Spinal cord (tissue), 10 donors: ENCODE results near the gene TRIM28. TPM values are rescaled to one million over a fixed set of nuclear protein-coding genes. Genes with fewer than 3 reads are reported as not detected.
"Not testable (repeated sequence)": the region's sequence is repeated elsewhere in the genome, so short reads cannot be mapped to it uniquely, and the experiment has no call there.

Experiments used
- DNase-seq, 6 donors: peaks; one replicate each; pipeline versions ENCODE4 v3.0.0 to v3.0.0-alpha.2; 2013 to 2015; ENCODE audit warnings: low spot score in 6 of 6, low read depth in 4 of 6
- H3K27ac ChIP-seq: one replicate; pipeline ENCODE4 v1.5.1; 2013; ENCODE audit warnings: low read depth, low read length, control low read depth
- H3K27me3 ChIP-seq: one replicate; pipeline ENCODE4 v1.6.1; 2013; ENCODE audit warnings: low read length; ENCODE audit not compliant: control insufficient read depth, insufficient read depth
- H3K36me3 ChIP-seq: one replicate; pipeline ENCODE4 v1.6.1; 2013; ENCODE audit warnings: low read length; ENCODE audit not compliant: control insufficient read depth, insufficient read depth
- H3K4me1 ChIP-seq: one replicate; pipeline ENCODE4 v1.6.1; 2013; ENCODE audit warnings: low read length; ENCODE audit not compliant: control insufficient read depth, insufficient read depth
- H3K4me3 ChIP-seq: one replicate; pipeline ENCODE4 v1.5.1; 2013; ENCODE audit warnings: low read depth, low read length, control low read depth
- H3K9me3 ChIP-seq: one replicate; pipeline ENCODE4 v1.6.1; 2013; ENCODE audit warnings: low read length; ENCODE audit not compliant: control insufficient read depth, insufficient read depth
- WGBS: methylation state at CpG from one replicate; pipeline ENCODE4 v1.1.5; 2013; ENCODE audit warnings: missing lambda C conversion rate; ENCODE audit not compliant: insufficient coverage; 5-methylcytosine and 5-hydroxymethylcytosine counted together
- polyA plus RNA-seq, 2 donors: library from polyadenylated mRNA; unstranded; fragments of 120-200 nt; gene quantifications; one replicate each; pipeline ENCODE4 v1.2.1, GENCODE V29; 2013; ENCODE audit not compliant: insufficient read length in 2 of 2
- total RNA-seq, 2 donors: library from RNA; depleted of rRNA in 1 of 2; stranded (reverse); fragments of 120-200 nt in 1 of 2; fragments of >200 nt in 1 of 2; gene quantifications; one replicate each; pipeline versions ENCODE4 v1.2.3 to v1.2.4, GENCODE V29; 2013 to 2014
- donor health status: healthy.

Gene TRIM28
- total and polyA plus RNA-seq, 4 donors: 203 to 522 (median 387) TPM

GRCh38 chr19:58536852-58537798, 6.7 kb upstream of the TRIM28 start:
- Histone ChIP-seq H3K27me3 (peaks cover 16% of the 10 kb centered on the region), H3K27ac (no peak overlapping the region), H3K36me3 (no peaks in the 10 kb centered on the region), H3K9me3 (no peaks in the 10 kb centered on the region), H3K4me1 (peaks cover 10% of the 10 kb centered on the region), H3K4me3 (no peak overlapping the region)
- 95% methylated on average over 8 of the region's 8 CpGs for WGBS
- no peak for DNase-seq

- H3K27ac ChIP-seq: peak overlapping the region; percentile 47
- 1% methylated on average over 55 of the region's 55 CpGs for WGBS
- DNase-seq: peak in 2 of 6 donors; percentile 82 to 93
Observed at GRCh38 chr19:58538257-58539168, 5.4 kb upstream of the TRIM28 start.

GRCh38 chr19:58539169-58539559, 4.7 kb upstream of the TRIM28 start:
- not testable (repeated sequence) for H3K27ac ChIP-seq, H3K4me3 ChIP-seq, H3K9me3 ChIP-seq, H3K36me3 ChIP-seq, DNase-seq
- H3K4me1 ChIP-seq: peaks cover 17% of the 10 kb centered on the region
- peaks cover 16% of the 10 kb centered on the region for H3K27me3 ChIP-seq

More at GRCh38 chr19:58538257-58539168, 5.4 kb upstream of the TRIM28 start:
- Histone ChIP-seq H3K4me3 (peak overlapping the region; percentile 43), H3K27me3 (peaks cover 16% of the 10 kb centered on the region), H3K4me1 (peaks cover 15% of the 10 kb centered on the region), H3K36me3 (no peaks in the 10 kb centered on the region), H3K9me3 (no peaks in the 10 kb centered on the region)

- WGBS: 87% methylated on average over 12 of the region's 18 CpGs
- peak overlapping the region; percentile 99 for H3K27ac ChIP-seq
- H3K36me3 ChIP-seq: peaks cover 28% of the 10 kb centered on the region
- not testable (repeated sequence) for H3K9me3 ChIP-seq, H3K4me3 ChIP-seq, DNase-seq
- peaks cover 16% of the 10 kb centered on the region for H3K27me3 ChIP-seq
- peaks cover 35% of the 10 kb centered on the region for H3K4me1 ChIP-seq
Observed at GRCh38 chr19:58542641-58543372, 1.1 kb upstream of the TRIM28 start.

- no peaks in the 10 kb centered on the region for H3K9me3 ChIP-seq
- WGBS: under 1% methylated on average over 84 of the region's 92 CpGs
- DNase-seq: no peak
- peak overlapping the region; percentile 73 for H3K4me3 ChIP-seq
- H3K4me1 ChIP-seq: peaks cover 25% of the 10 kb centered on the region
- peak overlapping the region; percentile 99 for H3K27ac ChIP-seq
- H3K27me3 ChIP-seq: peaks cover 2% of the 10 kb centered on the region
- peaks cover 48% of the 10 kb centered on the region for H3K36me3 ChIP-seq
Observed at GRCh38 chr19:58544591-58545285, 874 bp downstream of the TRIM28 start.

- whole genome bisulfite sequencing: 10% methylated on average over 21 of the region's 21 CpGs
- DNase-seq: no peak
- Histone ChIP-seq H3K36me3 (peaks cover 55% of the 10 kb centered on the region), H3K4me3 (peak overlapping the region; percentile 73), H3K27me3 (peaks cover under 1% of the 10 kb centered on the region), H3K4me1 (peaks cover 25% of the 10 kb centered on the region), H3K27ac (no peak overlapping the region), H3K9me3 (no peaks in the 10 kb centered on the region)
Observed at GRCh38 chr19:58545286-58546018, 1.6 kb downstream of the TRIM28 start.

GRCh38 chr19:58546019-58546530, 2.2 kb downstream of the TRIM28 start:
- peaks cover 25% of the 10 kb centered on the region for H3K4me1 ChIP-seq
- H3K27ac ChIP-seq: no peak overlapping the region
- H3K4me3 ChIP-seq: peak overlapping the region; percentile 73
- DNase-seq: no peak
- no peaks in the 10 kb centered on the region for H3K9me3 ChIP-seq
- peaks cover 61% of the 10 kb centered on the region for H3K36me3 ChIP-seq
- 29% methylated on average over 1 of the region's 1 CpG for WGBS
- H3K27me3 ChIP-seq: no peaks in the 10 kb centered on the region
